ENCODE measurements around the gene SYT8. TPM values are rescaled to one million over a fixed set of nuclear protein-coding genes. Genes with fewer than 3 reads are reported as not detected.
"Not testable (repeated sequence)": the region's sequence is repeated elsewhere in the genome, so short reads cannot be mapped to it uniquely, and the experiment has no call there.

Gene SYT8
- total RNA-seq, 1 donor from 2014 or later: not detected

DNA sequence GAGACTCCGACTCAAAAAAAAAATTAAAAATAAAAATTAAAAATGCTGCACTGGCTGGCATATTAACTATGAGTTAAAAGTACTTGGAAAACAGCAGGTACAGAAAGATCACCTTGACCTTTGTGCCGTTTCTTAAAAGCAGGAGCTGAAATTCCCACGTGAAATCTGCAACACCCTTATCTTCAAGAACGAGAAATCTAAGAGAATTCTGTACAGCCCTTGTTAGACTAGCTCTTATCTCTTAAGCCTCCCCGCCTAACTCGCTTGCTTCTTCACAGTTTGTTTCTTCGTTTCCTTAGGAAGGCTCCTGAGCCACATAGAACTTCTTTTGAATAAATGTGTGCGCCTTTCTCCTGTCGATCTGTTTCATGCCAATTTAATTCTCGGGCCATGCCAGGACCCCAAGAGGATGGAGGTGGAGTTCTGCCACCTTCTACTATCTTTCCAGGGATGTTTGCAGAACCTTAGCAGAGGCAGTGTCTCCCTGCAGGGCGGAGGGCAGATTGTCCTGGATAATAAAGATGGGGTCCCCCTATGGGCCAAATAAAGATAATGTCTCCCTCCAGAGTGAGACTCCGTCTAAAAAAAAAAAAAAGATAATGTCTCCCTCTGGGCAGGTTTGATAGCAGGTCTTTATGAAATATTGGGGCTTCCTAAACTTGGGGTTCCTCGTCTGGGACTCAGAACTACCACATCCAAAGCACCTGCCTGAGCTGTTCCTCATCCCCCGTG is 27.4 kb upstream of the SYT8 start:
- no peak for DNase-seq (ENCODE audit: low spot score)
- H3K4me3 Mint-ChIP-seq: no peak overlapping the region
- H3K27me3 Mint-ChIP-seq (ENCODE audit: insufficient read depth): peaks cover 16% of the 10 kb centered on the region
- no peaks in the 10 kb centered on the region for H3K9me3 Mint-ChIP-seq
- intact Hi-C loops (cut with micrococcal nuclease): no loop called here
- no peak overlapping the region for H3K27ac Mint-ChIP-seq
- no peaks in the 10 kb centered on the region for H3K36me3 Mint-ChIP-seq (ENCODE audit: low read depth)
- H3K4me1 Mint-ChIP-seq (ENCODE audit: low read depth): no peaks in the 10 kb centered on the region

DNA sequence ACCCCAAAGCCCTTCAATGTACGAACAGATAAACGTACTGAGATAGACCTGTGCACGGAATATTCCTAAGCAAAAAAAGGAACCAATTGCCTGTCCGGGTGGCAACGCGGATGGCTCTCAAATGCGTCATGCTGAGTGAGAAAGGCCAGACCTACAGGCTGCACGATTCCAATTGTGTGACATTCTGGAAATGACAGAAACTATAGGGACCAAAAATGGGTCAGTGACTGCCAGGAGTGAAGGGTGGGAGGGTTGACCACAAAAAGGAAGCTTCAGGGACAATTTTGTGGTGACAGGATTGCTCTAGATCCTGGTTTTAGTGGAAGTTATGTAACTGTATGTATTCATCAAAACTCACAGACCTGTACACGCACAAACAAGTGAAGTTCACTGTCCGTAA is 24.0 kb upstream of the SYT8 start:
- no peak overlapping the region for H3K4me3 Mint-ChIP-seq
- H3K27ac Mint-ChIP-seq: no peak overlapping the region
- no peaks in the 10 kb centered on the region for H3K9me3 Mint-ChIP-seq
- no peaks in the 10 kb centered on the region for H3K36me3 Mint-ChIP-seq (ENCODE audit: low read depth)
- no peaks in the 10 kb centered on the region for H3K4me1 Mint-ChIP-seq (ENCODE audit: low read depth)
- peaks cover 14% of the 10 kb centered on the region for H3K27me3 Mint-ChIP-seq (ENCODE audit: insufficient read depth)
- intact Hi-C loops (cut with micrococcal nuclease): no loop called here
- no peak for DNase-seq (ENCODE audit: low spot score)

DNA sequence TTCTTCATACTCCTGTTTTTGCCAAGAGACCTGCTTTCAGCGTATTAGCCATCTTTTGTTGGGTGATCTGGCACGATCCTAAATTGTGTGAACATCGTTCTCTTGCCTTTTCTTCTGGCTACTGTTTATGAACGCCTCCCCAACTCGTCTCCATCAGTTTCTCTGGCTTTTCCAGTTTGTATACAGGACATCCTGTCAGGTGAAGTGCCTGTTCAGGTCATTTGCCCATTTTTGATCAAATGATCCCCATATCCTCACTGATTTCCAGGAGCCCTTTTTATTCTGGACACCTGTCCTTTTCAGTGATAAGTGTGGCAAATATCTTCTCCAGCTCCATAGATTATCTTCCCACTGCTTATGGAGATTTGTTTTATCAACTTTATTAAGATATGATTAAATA is 22.5 kb upstream of the SYT8 start:
- no peak for DNase-seq (ENCODE audit: low spot score)
- peaks cover 14% of the 10 kb centered on the region for H3K27me3 Mint-ChIP-seq (ENCODE audit: insufficient read depth)
- no peaks in the 10 kb centered on the region for H3K36me3 Mint-ChIP-seq (ENCODE audit: low read depth)
- H3K4me1 Mint-ChIP-seq (ENCODE audit: low read depth): no peaks in the 10 kb centered on the region
- H3K4me3 Mint-ChIP-seq: no peak overlapping the region
- H3K9me3 Mint-ChIP-seq: no peaks in the 10 kb centered on the region
- intact Hi-C loops (cut with micrococcal nuclease): no loop called here
- no peak overlapping the region for H3K27ac Mint-ChIP-seq

DNA sequence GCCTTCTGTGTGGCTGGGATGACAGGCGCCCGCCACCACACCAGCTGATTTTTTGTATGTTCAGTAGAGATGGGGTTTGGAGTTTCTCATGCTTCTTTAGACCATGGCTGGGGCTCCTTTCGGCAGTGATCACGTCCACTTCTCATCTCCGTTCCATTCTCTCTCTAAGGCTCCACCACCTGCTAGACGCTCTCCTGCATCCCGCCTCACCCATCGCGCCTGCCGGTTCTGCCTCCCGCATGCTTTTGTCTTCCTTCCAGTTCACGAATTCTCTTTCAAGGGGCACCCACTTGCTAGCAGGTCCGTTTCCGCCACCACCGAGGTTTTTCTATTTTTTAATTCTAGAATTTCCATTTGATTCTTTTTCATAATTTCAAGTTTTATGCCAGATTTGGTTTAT is 22.0 kb upstream of the SYT8 start:
- no peaks in the 10 kb centered on the region for H3K9me3 Mint-ChIP-seq

DNA sequence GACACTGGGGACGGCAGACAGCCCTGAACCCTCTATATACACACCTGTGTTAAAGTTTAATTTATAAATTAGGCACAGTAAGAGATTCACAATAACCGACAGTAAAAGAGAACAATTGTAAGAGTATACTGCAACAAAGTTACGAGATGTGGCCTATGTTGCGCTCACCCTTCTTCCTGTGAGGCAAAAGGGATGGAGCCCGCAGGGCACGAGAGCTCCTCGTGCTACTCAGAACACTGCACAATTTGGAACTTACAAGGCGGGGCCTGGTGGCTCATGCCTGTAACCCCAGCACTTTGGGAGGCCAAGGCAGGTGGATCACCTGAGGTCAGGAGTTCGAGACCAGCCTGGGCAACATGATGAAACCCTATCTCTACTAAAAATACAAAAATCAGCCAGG is 21.4 kb upstream of the SYT8 start:
- H3K36me3 Mint-ChIP-seq (ENCODE audit: low read depth); DNase-seq (ENCODE audit: low spot score); H3K9me3 Mint-ChIP-seq; H3K27ac Mint-ChIP-seq; intact Hi-C loops (cut with micrococcal nuclease); H3K4me1 Mint-ChIP-seq (ENCODE audit: low read depth); H3K4me3 Mint-ChIP-seq: not testable (repeated sequence)
- H3K27me3 Mint-ChIP-seq (ENCODE audit: insufficient read depth): peaks cover 14% of the 10 kb centered on the region

More for the DNA sequence above, 22.0 kb upstream of the SYT8 start:
- H3K4me1 Mint-ChIP-seq (ENCODE audit: low read depth): no peaks in the 10 kb centered on the region
- intact Hi-C loops (cut with micrococcal nuclease): no loop called here
- H3K4me3 Mint-ChIP-seq: no peak overlapping the region
- DNase-seq (ENCODE audit: low spot score): no peak
- peaks cover 14% of the 10 kb centered on the region for H3K27me3 Mint-ChIP-seq (ENCODE audit: insufficient read depth)
- no peaks in the 10 kb centered on the region for H3K36me3 Mint-ChIP-seq (ENCODE audit: low read depth)
- no peak overlapping the region for H3K27ac Mint-ChIP-seq

DNA sequence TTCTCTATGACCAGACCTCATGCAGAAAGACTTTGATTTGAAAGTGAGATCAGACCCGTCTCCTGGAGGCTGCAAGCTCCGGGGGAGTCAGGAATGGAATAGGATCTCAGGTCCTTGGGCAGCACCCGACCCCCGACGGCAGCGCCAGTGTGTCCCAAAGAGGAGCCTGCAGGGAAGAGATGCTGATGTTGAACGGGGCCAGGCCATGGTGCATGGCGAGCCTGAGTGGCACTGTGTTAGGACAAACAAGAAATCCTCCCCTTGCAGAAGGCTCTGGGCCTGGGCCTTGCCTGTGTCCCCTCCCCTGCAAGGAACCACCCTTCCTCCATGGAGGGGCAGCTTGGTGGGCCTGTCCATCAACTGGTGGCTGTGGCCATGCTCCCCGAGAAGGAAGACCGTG is 20.1 kb upstream of the SYT8 start:
- H3K4me3 Mint-ChIP-seq: no peak overlapping the region
- H3K4me1 Mint-ChIP-seq (ENCODE audit: low read depth): no peaks in the 10 kb centered on the region
- H3K9me3 Mint-ChIP-seq: no peaks in the 10 kb centered on the region
- no peaks in the 10 kb centered on the region for H3K36me3 Mint-ChIP-seq (ENCODE audit: low read depth)
- intact Hi-C loops (cut with micrococcal nuclease): no loop called here
- no peak for DNase-seq (ENCODE audit: low spot score)
- no peak overlapping the region for H3K27ac Mint-ChIP-seq
- peaks cover 14% of the 10 kb centered on the region for H3K27me3 Mint-ChIP-seq (ENCODE audit: insufficient read depth)

DNA sequence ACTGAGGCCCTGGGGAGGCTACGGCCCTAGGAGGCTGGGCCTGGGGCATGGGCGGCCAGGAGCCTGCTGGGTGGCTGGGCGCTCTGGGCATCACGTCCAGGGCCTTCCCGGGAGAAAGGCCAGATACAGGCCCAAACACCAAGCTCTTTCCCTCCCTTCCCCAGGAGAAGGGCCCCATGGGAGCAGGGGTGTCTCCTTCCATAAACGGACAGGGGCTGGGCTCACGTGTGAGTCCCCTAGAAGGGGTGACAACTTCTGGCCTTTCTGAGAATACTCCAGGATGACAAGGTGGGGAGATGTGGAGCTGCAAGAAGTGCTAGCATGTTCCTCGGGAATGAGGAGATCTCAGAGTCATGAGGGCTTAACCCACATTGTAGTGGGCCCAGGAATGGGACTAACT is 19.5 kb upstream of the SYT8 start:
- Mint-ChIP-seq H3K36me3 (ENCODE audit: low read depth) (no peaks in the 10 kb centered on the region), H3K27ac (no peak overlapping the region)
- intact Hi-C loops (cut with micrococcal nuclease): no loop called here

DNA sequence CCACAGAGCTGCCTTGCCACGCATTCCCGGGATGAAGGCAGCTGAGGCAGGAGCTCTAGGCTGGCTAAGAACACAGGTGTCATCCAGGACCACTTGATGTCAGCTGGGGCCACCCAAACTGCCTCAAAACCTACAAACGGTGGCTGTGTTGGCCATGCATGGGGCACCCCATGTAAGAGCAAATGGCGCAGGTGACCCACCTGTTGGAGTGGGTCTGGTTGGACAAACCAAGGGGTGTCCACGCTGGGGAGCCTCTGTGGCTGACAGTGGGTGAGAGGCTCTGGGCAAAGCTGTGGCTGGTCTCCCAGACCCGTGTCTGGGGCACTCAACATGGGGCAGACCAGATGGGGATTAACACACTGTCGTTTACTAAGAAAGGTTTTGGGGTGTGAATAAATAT is 19.0 kb upstream of the SYT8 start:
- Mint-ChIP-seq H3K27ac (no peak overlapping the region), H3K27me3 (ENCODE audit: insufficient read depth) (peaks cover 13% of the 10 kb centered on the region)

More for the DNA sequence above, 19.5 kb upstream of the SYT8 start:
- no peak for DNase-seq (ENCODE audit: low spot score)
- Mint-ChIP-seq H3K9me3 (no peaks in the 10 kb centered on the region), H3K27me3 (ENCODE audit: insufficient read depth) (peaks cover 14% of the 10 kb centered on the region), H3K4me1 (ENCODE audit: low read depth) (no peaks in the 10 kb centered on the region), H3K4me3 (no peak overlapping the region)

DNA sequence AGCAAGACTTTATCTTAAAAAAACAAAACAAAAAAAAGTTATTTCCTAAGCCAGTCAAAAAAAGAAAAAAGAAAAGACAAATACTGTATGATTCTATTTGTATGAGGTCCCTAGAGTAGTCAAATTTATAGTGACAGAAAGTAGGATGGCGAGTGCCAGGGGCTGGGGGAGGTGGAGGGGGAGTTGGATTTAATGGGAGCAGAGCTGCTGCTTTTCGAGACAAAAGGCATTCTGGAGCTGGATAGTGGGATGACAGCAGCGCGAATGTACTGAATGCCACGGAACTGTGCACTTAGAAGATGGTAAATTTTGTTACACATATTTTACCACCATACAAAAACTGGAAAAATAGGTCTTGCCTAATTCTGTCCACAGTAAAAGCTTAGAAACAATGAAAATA is 17.8 kb upstream of the SYT8 start:
- no peak for DNase-seq (ENCODE audit: low spot score)
- Mint-ChIP-seq H3K9me3 (no peaks in the 10 kb centered on the region), H3K27me3 (ENCODE audit: insufficient read depth) (peaks cover 5% of the 10 kb centered on the region), H3K36me3 (ENCODE audit: low read depth) (no peaks in the 10 kb centered on the region), H3K4me1 (ENCODE audit: low read depth) (no peaks in the 10 kb centered on the region), H3K27ac (no peak overlapping the region), H3K4me3 (no peak overlapping the region)
- intact Hi-C loops (cut with micrococcal nuclease): no loop called here

More for the DNA sequence above, 19.0 kb upstream of the SYT8 start:
- intact Hi-C loops (cut with micrococcal nuclease): no loop called here
- Mint-ChIP-seq H3K4me3 (no peak overlapping the region), H3K9me3 (no peaks in the 10 kb centered on the region), H3K4me1 (ENCODE audit: low read depth) (no peaks in the 10 kb centered on the region), H3K36me3 (ENCODE audit: low read depth) (no peaks in the 10 kb centered on the region)
- no peak for DNase-seq (ENCODE audit: low spot score)

DNA sequence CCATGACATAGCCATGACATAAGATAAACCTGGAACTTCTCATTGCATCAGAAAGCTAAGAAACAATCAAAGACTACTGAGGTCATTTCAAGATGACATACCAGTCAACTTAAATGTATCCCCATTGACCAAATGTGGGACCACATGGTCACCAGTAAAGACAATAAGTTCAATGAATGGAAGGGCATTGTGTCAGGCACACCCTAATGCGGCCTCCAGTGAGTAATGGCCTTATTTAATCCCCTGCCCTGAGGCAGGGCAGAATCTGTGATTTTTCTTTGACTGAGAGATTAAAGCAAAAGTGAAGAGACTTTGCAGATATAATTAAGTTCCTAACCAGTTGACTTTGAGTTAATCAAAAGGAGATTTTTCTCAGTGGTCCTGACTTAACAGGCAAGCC is 17.3 kb upstream of the SYT8 start:
- H3K4me1 Mint-ChIP-seq (ENCODE audit: low read depth): no peaks in the 10 kb centered on the region
- no peak overlapping the region for H3K4me3 Mint-ChIP-seq
- no peaks in the 10 kb centered on the region for H3K36me3 Mint-ChIP-seq (ENCODE audit: low read depth)
- no peak for DNase-seq (ENCODE audit: low spot score)
- no peaks in the 10 kb centered on the region for H3K9me3 Mint-ChIP-seq
- intact Hi-C loops (cut with micrococcal nuclease): no loop called here
- H3K27ac Mint-ChIP-seq: no peak overlapping the region
- H3K27me3 Mint-ChIP-seq (ENCODE audit: insufficient read depth): peaks cover under 1% of the 10 kb centered on the region

DNA sequence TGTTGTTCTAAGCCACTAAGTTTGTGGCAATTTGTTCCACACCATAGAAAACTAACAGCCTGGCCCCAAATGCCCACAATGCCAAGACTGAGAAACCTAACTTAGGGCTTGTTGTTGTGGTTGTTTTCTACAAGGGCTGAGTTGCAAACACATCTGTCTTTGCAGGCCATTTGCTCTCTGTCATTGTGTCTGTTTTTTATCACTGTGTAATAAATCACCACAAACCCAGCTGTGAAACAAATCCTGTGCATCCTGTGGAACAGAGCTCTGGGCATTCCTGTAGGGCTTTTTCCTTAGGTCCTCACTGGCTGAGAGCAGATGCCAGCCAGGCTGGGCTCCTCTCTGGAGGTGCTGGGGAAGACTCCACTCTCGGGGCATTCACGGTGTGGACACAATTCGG is 15.7 kb upstream of the SYT8 start:
- intact Hi-C loops (cut with micrococcal nuclease): no loop called here
- H3K36me3 Mint-ChIP-seq (ENCODE audit: low read depth): no peaks in the 10 kb centered on the region
- H3K4me3 Mint-ChIP-seq: no peak overlapping the region
- DNase-seq (ENCODE audit: low spot score): no peak
- H3K27ac Mint-ChIP-seq: no peak overlapping the region
- H3K4me1 Mint-ChIP-seq (ENCODE audit: low read depth): no peaks in the 10 kb centered on the region
- H3K9me3 Mint-ChIP-seq: no peaks in the 10 kb centered on the region
- H3K27me3 Mint-ChIP-seq (ENCODE audit: insufficient read depth): no peaks in the 10 kb centered on the region

DNA sequence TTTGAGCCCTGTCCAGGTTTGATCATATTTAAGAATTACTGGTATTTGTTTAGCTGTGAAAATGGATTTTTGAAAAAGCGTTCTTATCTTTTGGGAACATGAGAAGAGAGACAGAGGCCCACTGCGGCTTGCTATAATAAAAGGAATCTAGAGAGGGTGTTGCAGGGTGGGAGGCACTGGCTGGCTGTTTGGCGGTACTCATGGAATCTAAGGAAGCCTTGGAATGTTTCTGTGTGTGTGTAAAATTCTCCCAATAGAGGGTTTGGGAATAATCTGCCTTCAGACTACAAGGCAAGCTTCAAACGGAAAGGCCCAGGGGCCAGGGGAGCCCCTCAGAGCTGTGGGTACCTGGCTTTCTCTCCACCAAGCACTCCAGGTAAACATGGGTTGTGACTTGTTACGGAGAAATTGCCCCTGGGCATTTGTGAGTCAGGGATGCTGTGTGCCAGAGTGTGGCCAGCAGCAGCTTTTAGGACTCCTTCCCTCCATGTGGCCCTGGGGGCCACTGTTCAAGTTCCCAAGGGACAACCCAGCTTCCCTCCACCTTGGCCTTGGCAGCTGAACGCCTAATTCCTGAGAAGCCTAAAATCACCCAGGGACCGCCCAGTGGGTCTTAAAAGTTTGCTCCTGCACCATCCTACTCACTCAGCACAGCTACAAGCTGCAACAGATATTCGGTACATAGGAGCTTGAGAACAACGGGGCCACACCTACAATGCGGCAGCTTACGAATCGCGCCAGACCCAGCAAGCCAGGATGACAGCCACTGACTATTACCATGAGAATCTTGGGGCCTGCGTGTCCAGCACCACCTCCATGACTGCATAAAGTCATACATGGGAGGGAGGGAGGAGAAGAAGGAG is 14.1 kb upstream of the SYT8 start:
- Mint-ChIP-seq H3K4me3 (no peak overlapping the region), H3K27me3 (ENCODE audit: insufficient read depth) (no peaks in the 10 kb centered on the region), H3K27ac (no peak overlapping the region), H3K4me1 (ENCODE audit: low read depth) (no peaks in the 10 kb centered on the region), H3K9me3 (no peaks in the 10 kb centered on the region), H3K36me3 (ENCODE audit: low read depth) (no peaks in the 10 kb centered on the region)
- intact Hi-C loops (cut with micrococcal nuclease): no loop called here
- no peak for DNase-seq (ENCODE audit: low spot score)

DNA sequence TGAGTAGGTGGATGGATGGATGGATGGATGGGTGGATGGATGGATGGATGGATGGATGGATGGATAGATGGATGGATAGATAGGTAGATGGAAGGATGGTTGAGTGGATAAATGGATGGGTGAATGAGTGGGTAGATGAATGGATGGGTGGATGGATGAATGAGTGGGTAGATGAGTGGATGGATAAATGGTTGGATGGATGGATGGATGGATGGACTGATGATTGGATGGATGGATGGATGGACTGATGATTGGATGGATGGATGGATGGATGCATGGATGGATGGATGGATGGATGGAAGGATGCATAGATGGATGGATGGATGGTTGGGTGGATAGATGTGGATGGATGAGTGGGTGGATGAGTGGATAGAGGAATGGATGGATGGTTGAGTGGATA is 13.2 kb upstream of the SYT8 start:
- Mint-ChIP-seq H3K4me3 (no peak overlapping the region), H3K27ac (no peak overlapping the region), H3K27me3 (ENCODE audit: insufficient read depth) (no peaks in the 10 kb centered on the region), H3K4me1 (ENCODE audit: low read depth) (no peaks in the 10 kb centered on the region), H3K36me3 (ENCODE audit: low read depth) (no peaks in the 10 kb centered on the region), H3K9me3 (no peaks in the 10 kb centered on the region)
- no peak for DNase-seq (ENCODE audit: low spot score)
- intact Hi-C loops (cut with micrococcal nuclease): no loop called here
